ENCODE results near the gene GMDS.
A peak's percentile ranks its signal among the peaks of the same experiment; 100 is the strongest.

- TF ChIP-seq CTCF (IDR thresholded peaks at IDR 0.05), result no peak
- TF ChIP-seq POLR2A (IDR thresholded peaks at IDR 0.05), result peak in 1 of 2 donors; percentile 36
These were observed 13.6 kb upstream of the GMDS start for GRCh38 chr6:2259002-2259494.

All from Peyer's patch (tissue), 4 donors.